ENCODE results near the gene CD8B. TPM values are rescaled to one million over a fixed set of nuclear protein-coding genes. Genes with fewer than 3 reads are reported as not detected.

CD8B gene
- total RNA-seq, 1 donor from 2014 or later, result not detected

GRCh38 chr2:86807468-86808275 is 54.0 kb downstream of the CD8B start:
- no peaks in the 10 kb centered on the region for H3K36me3 Mint-ChIP-seq (ENCODE audit: low read depth)
- H3K27ac Mint-ChIP-seq (ENCODE audit: unreplicated experiment), result no peak overlapping the region
- peaks cover 1% of the 10 kb centered on the region for H3K27me3 Mint-ChIP-seq (ENCODE audit: low read depth)
- H3K4me3 Mint-ChIP-seq (ENCODE audit: unreplicated experiment), result peak overlapping the region; percentile 85
- no peak for DNase-seq (ENCODE audit: low spot score)
- H3K4me1 Mint-ChIP-seq (ENCODE audit: low read depth), result peaks cover 17% of the 10 kb centered on the region
- no peak for TF ChIP-seq CTCF (IDR thresholded peaks at IDR 0.05)
- peaks cover under 1% of the 10 kb centered on the region for H3K9me3 Mint-ChIP-seq (ENCODE audit: low read depth)

- no peak overlapping the region for H3K27ac Mint-ChIP-seq (ENCODE audit: unreplicated experiment)
- H3K4me3 Mint-ChIP-seq (ENCODE audit: unreplicated experiment), result peak overlapping the region; percentile 85
- no peak for TF ChIP-seq CTCF (IDR thresholded peaks at IDR 0.05)
- H3K9me3 Mint-ChIP-seq (ENCODE audit: low read depth), result no peaks in the 10 kb centered on the region
- DNase-seq (ENCODE audit: low spot score), result no peak
- no peaks in the 10 kb centered on the region for H3K36me3 Mint-ChIP-seq (ENCODE audit: low read depth)
- H3K4me1 Mint-ChIP-seq (ENCODE audit: low read depth), result peaks cover 17% of the 10 kb centered on the region
- H3K27me3 Mint-ChIP-seq (ENCODE audit: low read depth), result peaks cover 1% of the 10 kb centered on the region
These were observed 54.6 kb downstream of the CD8B start for GRCh38 chr2:86807133-86807467.

GRCh38 chr2:86806059-86806857 is 55.4 kb downstream of the CD8B start:
- no peak overlapping the region for H3K27ac Mint-ChIP-seq (ENCODE audit: unreplicated experiment)
- H3K9me3 Mint-ChIP-seq (ENCODE audit: low read depth), result no peaks in the 10 kb centered on the region
- DNase-seq (ENCODE audit: low spot score), result no peak
- no peak for TF ChIP-seq CTCF (IDR thresholded peaks at IDR 0.05)
- peaks cover 2% of the 10 kb centered on the region for H3K27me3 Mint-ChIP-seq (ENCODE audit: low read depth)
- H3K4me3 Mint-ChIP-seq (ENCODE audit: unreplicated experiment), result no peak overlapping the region
- peaks cover 17% of the 10 kb centered on the region for H3K4me1 Mint-ChIP-seq (ENCODE audit: low read depth)
- H3K36me3 Mint-ChIP-seq (ENCODE audit: low read depth), result no peaks in the 10 kb centered on the region

GRCh38 chr2:86800856-86801567 is 60.7 kb downstream of the CD8B start:
- no peak for DNase-seq (ENCODE audit: low spot score)
- peaks cover 11% of the 10 kb centered on the region for H3K36me3 Mint-ChIP-seq (ENCODE audit: low read depth)
- H3K4me1 Mint-ChIP-seq (ENCODE audit: low read depth), result no peaks in the 10 kb centered on the region
- no peak overlapping the region for H3K27ac Mint-ChIP-seq (ENCODE audit: unreplicated experiment)
- H3K27me3 Mint-ChIP-seq (ENCODE audit: low read depth), result peaks cover 17% of the 10 kb centered on the region
- peaks cover 14% of the 10 kb centered on the region for H3K9me3 Mint-ChIP-seq (ENCODE audit: low read depth)
- no peak for TF ChIP-seq CTCF (IDR thresholded peaks at IDR 0.05)
- H3K4me3 Mint-ChIP-seq (ENCODE audit: unreplicated experiment), result no peak overlapping the region

GRCh38 chr2:86794861-86795260 is 66.8 kb downstream of the CD8B start:
- no peak for DNase-seq (ENCODE audit: low spot score)
- Mint-ChIP-seq H3K36me3 (ENCODE audit: low read depth) (peaks cover 23% of the 10 kb centered on the region), H3K27me3 (ENCODE audit: low read depth) (peaks cover 63% of the 10 kb centered on the region), H3K4me1 (ENCODE audit: low read depth) (peaks cover 9% of the 10 kb centered on the region), H3K4me3 (ENCODE audit: unreplicated experiment) (no peak overlapping the region), H3K9me3 (ENCODE audit: low read depth) (peaks cover 25% of the 10 kb centered on the region), H3K27ac (ENCODE audit: unreplicated experiment) (no peak overlapping the region)
- no peak for TF ChIP-seq CTCF (IDR thresholded peaks at IDR 0.05)
